ENCODE results near the gene ME1.
"Not testable (repeated sequence)": the region's sequence is repeated elsewhere in the genome, so short reads cannot be mapped to it uniquely, and the experiment has no call there.

ME1 gene

GRCh38 chr6:83191974-83192373 lies 238.9 kb downstream of the ME1 start:
- H3K9me3 Mint-ChIP-seq, H3K27ac Mint-ChIP-seq, DNase-seq: not testable (repeated sequence)
- CTCF ChIA-PET, result interaction anchor here (1.0 to 1.1 kb wide), 2 partner anchors 125 to 127 kb away, joined by 3 to 6 read pairs; partner anchors contain the start of genes DOP1A and UBE3D
- Mint-ChIP-seq H3K27me3 (peaks cover 12% of the 10 kb centered on the region), H3K4me3 (peak overlapping the region; percentile 97), H3K36me3 (peaks cover 25% of the 10 kb centered on the region), H3K4me1 (peaks cover 44% of the 10 kb centered on the region)

GRCh38 chr6:83190626-83191025 lies 240.2 kb downstream of the ME1 start:
- peaks cover 12% of the 10 kb centered on the region for H3K27me3 Mint-ChIP-seq
- H3K4me1 Mint-ChIP-seq, result peaks cover 34% of the 10 kb centered on the region
- H3K27ac Mint-ChIP-seq, result no peak overlapping the region
- CTCF ChIA-PET, result interaction anchor here (1.3 kb wide), 1 partner anchor 123 kb away, joined by 3 read pairs; the partner anchor contains the start of gene DOP1A
- H3K36me3 Mint-ChIP-seq, result peaks cover 27% of the 10 kb centered on the region
- no peak for DNase-seq
- H3K4me3 Mint-ChIP-seq, result no peak overlapping the region
- H3K9me3 Mint-ChIP-seq, result no peaks in the 10 kb centered on the region

- Mint-ChIP-seq H3K27me3 (peaks cover 4% of the 10 kb centered on the region), H3K4me3 (no peak overlapping the region), H3K9me3 (no peaks in the 10 kb centered on the region), H3K27ac (no peak overlapping the region), H3K36me3 (peaks cover 39% of the 10 kb centered on the region), H3K4me1 (peaks cover 23% of the 10 kb centered on the region)
- no peak for DNase-seq
- CTCF ChIA-PET, result interaction anchor here (0.8 to 1.7 kb wide), 3 partner anchors 9 to 326 kb away, joined by 3 to 4 read pairs (median 4); no protein-coding TSS in a partner anchor
These were observed 242.3 kb downstream of the ME1 start for GRCh38 chr6:83188501-83188900.

- CTCF ChIA-PET, result no interaction called here
- no peak overlapping the region for H3K27ac Mint-ChIP-seq
- H3K36me3 Mint-ChIP-seq, result peaks cover 42% of the 10 kb centered on the region
- peaks cover 6% of the 10 kb centered on the region for H3K4me1 Mint-ChIP-seq
- DNase-seq, result no peak
- H3K27me3 Mint-ChIP-seq, result no peaks in the 10 kb centered on the region
- H3K9me3 Mint-ChIP-seq, result no peaks in the 10 kb centered on the region
- H3K4me3 Mint-ChIP-seq, result no peak overlapping the region
These were observed 245.8 kb downstream of the ME1 start for GRCh38 chr6:83185096-83185495.

GRCh38 chr6:83183082-83183828 lies 247.6 kb downstream of the ME1 start:
- Mint-ChIP-seq H3K9me3 (no peaks in the 10 kb centered on the region), H3K36me3 (peaks cover 42% of the 10 kb centered on the region), H3K27ac (no peak overlapping the region), H3K4me1 (peaks cover 4% of the 10 kb centered on the region), H3K27me3 (no peaks in the 10 kb centered on the region), H3K4me3 (no peak overlapping the region)
- DNase-seq, result no peak
- CTCF ChIA-PET, result interaction anchor here (1.3 kb wide), 1 partner anchor 117 kb away, joined by 4 read pairs; no protein-coding TSS in a partner anchor

- Mint-ChIP-seq H3K4me1 (peaks cover 4% of the 10 kb centered on the region), H3K36me3 (peaks cover 39% of the 10 kb centered on the region), H3K9me3 (no peaks in the 10 kb centered on the region), H3K27ac (no peak overlapping the region), H3K4me3 (no peak overlapping the region), H3K27me3 (no peaks in the 10 kb centered on the region)
- no peak for DNase-seq
- CTCF ChIA-PET, result no interaction called here
These were observed 248.7 kb downstream of the ME1 start for GRCh38 chr6:83182114-83182513.

GRCh38 chr6:83180426-83180950 lies 250.4 kb downstream of the ME1 start:
- CTCF ChIA-PET, result no interaction called here
- no peak for DNase-seq
- Mint-ChIP-seq H3K27me3 (no peaks in the 10 kb centered on the region), H3K9me3 (no peaks in the 10 kb centered on the region), H3K36me3 (peaks cover 38% of the 10 kb centered on the region), H3K27ac (no peak overlapping the region), H3K4me3 (no peak overlapping the region), H3K4me1 (peaks cover 4% of the 10 kb centered on the region)

- Mint-ChIP-seq H3K4me1 (peaks cover 2% of the 10 kb centered on the region), H3K27me3 (no peaks in the 10 kb centered on the region), H3K27ac (no peak overlapping the region), H3K4me3 (no peak overlapping the region), H3K9me3 (no peaks in the 10 kb centered on the region), H3K36me3 (peaks cover 24% of the 10 kb centered on the region)
- CTCF ChIA-PET, result interaction anchor here (2.7 kb wide), 1 partner anchor 109 kb away, joined by 6 read pairs; the partner anchor contains the start of gene DOP1A
- no peak for DNase-seq
These were observed 254.6 kb downstream of the ME1 start for GRCh38 chr6:83176246-83176645.

GRCh38 chr6:83169511-83169910 lies 261.3 kb downstream of the ME1 start:
- H3K36me3 Mint-ChIP-seq, result peaks cover 48% of the 10 kb centered on the region
- CTCF ChIA-PET, result interaction anchor here (1.4 kb wide), 1 partner anchor 9 kb away, joined by 3 read pairs; no protein-coding TSS in a partner anchor

GRCh38 chr6:83169106-83169505 lies 261.7 kb downstream of the ME1 start:
- Mint-ChIP-seq H3K4me1 (no peaks in the 10 kb centered on the region), H3K27me3 (no peaks in the 10 kb centered on the region), H3K36me3 (peaks cover 49% of the 10 kb centered on the region), H3K9me3 (no peaks in the 10 kb centered on the region), H3K4me3 (no peak overlapping the region), H3K27ac (no peak overlapping the region)
- no peak for DNase-seq
- CTCF ChIA-PET, result interaction anchor here (1.4 kb wide), 1 partner anchor 9 kb away, joined by 3 read pairs; no protein-coding TSS in a partner anchor

More at GRCh38 chr6:83169511-83169910, 261.3 kb downstream of the ME1 start:
- no peak overlapping the region for H3K27ac Mint-ChIP-seq
- DNase-seq, result no peak
- H3K4me1 Mint-ChIP-seq, result no peaks in the 10 kb centered on the region
- H3K4me3 Mint-ChIP-seq, result no peak overlapping the region
- H3K27me3 Mint-ChIP-seq, result no peaks in the 10 kb centered on the region
- no peaks in the 10 kb centered on the region for H3K9me3 Mint-ChIP-seq

GRCh38 chr6:83168556-83168955 lies 262.3 kb downstream of the ME1 start:
- H3K4me1 Mint-ChIP-seq, result no peaks in the 10 kb centered on the region
- H3K27ac Mint-ChIP-seq, result no peak overlapping the region
- CTCF ChIA-PET, result interaction anchor here (0.6 kb wide), 1 partner anchor 101 kb away, joined by 4 read pairs; the partner anchor contains the start of gene DOP1A
- H3K9me3 Mint-ChIP-seq, result no peaks in the 10 kb centered on the region
- no peak for DNase-seq
- no peaks in the 10 kb centered on the region for H3K27me3 Mint-ChIP-seq
- H3K36me3 Mint-ChIP-seq, result peaks cover 52% of the 10 kb centered on the region
- no peak overlapping the region for H3K4me3 Mint-ChIP-seq

GRCh38 chr6:83167726-83168278 lies 263.0 kb downstream of the ME1 start:
- Mint-ChIP-seq H3K36me3 (peaks cover 53% of the 10 kb centered on the region), H3K27ac (no peak overlapping the region)
- no peak for DNase-seq

More at GRCh38 chr6:83167726-83168278, 263.0 kb downstream of the ME1 start:
- CTCF ChIA-PET, result interaction anchor here (0.6 to 0.9 kb wide), 2 partner anchors 10 to 100 kb away, joined by 3 to 4 read pairs; partner anchors contain the start of gene DOP1A
- Mint-ChIP-seq H3K4me1 (no peaks in the 10 kb centered on the region), H3K27me3 (no peaks in the 10 kb centered on the region), H3K9me3 (no peaks in the 10 kb centered on the region), H3K4me3 (no peak overlapping the region)

Data from activated naive CD4-positive, alpha-beta T cell treated with anti-CD3 and anti-CD28 coated beads, Interleukin-2, amount 10 ng/mL, durations not matched to agents 7 days and 5 days (primary cell).